OCI-LY3 (cell line): Measurements from ENCODE around the gene CENPK.

Experiments used
- EZH2phosphoT487 ChIP-seq: fragments of 200-600 bp; shearing (Covaris generic); IDR thresholded peaks from 2 replicates; pipeline ENCODE4 v1.6.1; 2018; ENCODE audit warnings: antibody characterized with exemption, mixed run types, low read depth
- TF ChIP-seq, protein P1 (sequence below): fragments of 200-600, 300-600 bp; sonication (generic); IDR thresholded peaks from 2 replicates; pipeline ENCODE4 v1.5.1; 2014; ENCODE audit warnings: antibody characterized with exemption, low read length, low read depth

DNA sequence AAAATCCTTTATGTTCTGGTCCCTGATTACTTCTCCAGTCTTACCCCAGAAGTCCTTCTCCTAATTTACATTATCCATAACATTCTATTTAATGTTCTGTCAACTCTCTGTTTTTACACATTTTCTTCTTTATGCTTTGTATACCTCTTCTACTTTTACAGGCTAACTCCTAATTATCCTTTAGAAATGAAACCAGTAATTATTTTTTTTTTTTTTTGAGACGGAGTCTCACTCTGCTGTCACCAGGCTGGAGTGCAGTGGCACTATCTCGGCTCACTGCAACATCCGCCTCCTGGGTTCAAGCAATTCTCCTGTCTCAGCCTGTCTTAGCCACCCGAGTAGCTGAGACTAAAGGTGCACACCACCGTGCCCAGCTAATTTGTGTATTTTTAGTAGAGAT is 9.0 kb downstream of the CENPK start:
- TF ChIP-seq, protein P1, sequence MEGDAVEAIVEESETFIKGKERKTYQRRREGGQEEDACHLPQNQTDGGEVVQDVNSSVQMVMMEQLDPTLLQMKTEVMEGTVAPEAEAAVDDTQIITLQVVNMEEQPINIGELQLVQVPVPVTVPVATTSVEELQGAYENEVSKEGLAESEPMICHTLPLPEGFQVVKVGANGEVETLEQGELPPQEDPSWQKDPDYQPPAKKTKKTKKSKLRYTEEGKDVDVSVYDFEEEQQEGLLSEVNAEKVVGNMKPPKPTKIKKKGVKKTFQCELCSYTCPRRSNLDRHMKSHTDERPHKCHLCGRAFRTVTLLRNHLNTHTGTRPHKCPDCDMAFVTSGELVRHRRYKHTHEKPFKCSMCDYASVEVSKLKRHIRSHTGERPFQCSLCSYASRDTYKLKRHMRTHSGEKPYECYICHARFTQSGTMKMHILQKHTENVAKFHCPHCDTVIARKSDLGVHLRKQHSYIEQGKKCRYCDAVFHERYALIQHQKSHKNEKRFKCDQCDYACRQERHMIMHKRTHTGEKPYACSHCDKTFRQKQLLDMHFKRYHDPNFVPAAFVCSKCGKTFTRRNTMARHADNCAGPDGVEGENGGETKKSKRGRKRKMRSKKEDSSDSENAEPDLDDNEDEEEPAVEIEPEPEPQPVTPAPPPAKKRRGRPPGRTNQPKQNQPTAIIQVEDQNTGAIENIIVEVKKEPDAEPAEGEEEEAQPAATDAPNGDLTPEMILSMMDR = no peak
- no peak for TF ChIP-seq EZH2phosphoT487
